Measurements from ENCODE around the gene SCGB2A2.

The SCGB2A2 gene

DNA sequence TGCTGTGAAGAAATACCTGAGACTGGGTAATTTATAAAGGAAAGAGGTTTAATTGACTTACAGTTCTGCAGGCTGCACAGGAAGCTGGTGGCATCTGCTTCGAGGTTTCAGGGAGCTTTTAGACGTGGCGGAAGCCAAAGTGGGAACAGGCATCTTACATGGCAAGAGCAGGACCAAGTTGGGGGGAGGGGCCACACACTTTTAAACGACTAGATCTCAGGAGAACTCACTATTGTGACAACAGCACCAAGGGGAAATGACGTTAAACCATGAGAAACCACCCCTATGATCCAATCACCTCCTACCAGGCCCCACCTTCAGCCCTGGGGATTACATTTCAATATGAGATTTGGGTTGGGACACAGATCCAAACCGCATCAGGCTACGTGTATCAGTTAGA lies 40.0 kb downstream of the SCGB2A2 start:
- no peaks in the 10 kb centered on the region for H3K36me3 ChIP-seq (ENCODE audit: low read depth)
- no peak for TF ChIP-seq CTCF (IDR thresholded peaks at IDR 0.05; ENCODE audit: poor library complexity, severe bottlenecking)
- H3K27ac ChIP-seq (ENCODE audit: poor library complexity, severe bottlenecking): no peak overlapping the region
- H3K4me1 ChIP-seq (ENCODE audit: insufficient read depth, poor library complexity, severe bottlenecking): no peaks in the 10 kb centered on the region
- peaks cover 7% of the 10 kb centered on the region for H3K27me3 ChIP-seq (ENCODE audit: insufficient read depth, poor library complexity, severe bottlenecking)
- no peak overlapping the region for H3K4me3 ChIP-seq (ENCODE audit: severe bottlenecking)
- DNase-seq (ENCODE audit: low spot score) (no peak), ATAC-seq (ENCODE audit: low read depth) (no peak)
- H3K9me3 ChIP-seq (ENCODE audit: severe bottlenecking): peaks cover 4% of the 10 kb centered on the region

GRCh38 chr11:62315431-62315830 lies 45.5 kb downstream of the SCGB2A2 start:
- Histone ChIP-seq H3K4me1 (ENCODE audit: insufficient read depth, poor library complexity, severe bottlenecking) (no peaks in the 10 kb centered on the region), H3K27me3 (ENCODE audit: insufficient read depth, poor library complexity, severe bottlenecking) (peaks cover 7% of the 10 kb centered on the region), H3K27ac (ENCODE audit: poor library complexity, severe bottlenecking) (no peak overlapping the region), H3K4me3 (ENCODE audit: severe bottlenecking) (no peak overlapping the region), H3K36me3 (ENCODE audit: low read depth) (no peaks in the 10 kb centered on the region), H3K9me3 (ENCODE audit: severe bottlenecking) (no peaks in the 10 kb centered on the region)
- ATAC-seq (ENCODE audit: low read depth) (no peak), DNase-seq (ENCODE audit: low spot score) (no peak)
- TF ChIP-seq CTCF (IDR thresholded peaks at IDR 0.05; ENCODE audit: poor library complexity, severe bottlenecking): no peak

DNA sequence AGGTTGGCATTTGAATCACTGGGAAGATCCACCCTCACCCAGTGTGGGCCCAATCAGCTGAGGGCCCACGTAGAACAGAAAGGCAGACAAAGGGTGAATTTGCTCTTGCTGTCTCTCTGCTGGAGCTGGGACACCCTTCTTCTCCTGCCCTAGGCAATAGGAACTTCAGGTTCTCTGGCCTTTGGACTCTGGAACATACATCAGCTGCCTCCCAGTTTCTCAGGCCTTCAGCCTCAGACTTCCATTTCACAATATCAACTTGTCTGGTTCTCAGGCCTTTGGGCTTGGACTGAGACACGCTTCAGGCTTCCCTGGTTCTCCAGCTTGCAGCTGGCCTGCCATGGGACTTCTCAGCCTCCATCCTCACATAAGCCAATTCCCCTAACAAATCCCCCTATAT lies 52.6 kb downstream of the SCGB2A2 start:
- H3K9me3 ChIP-seq (ENCODE audit: severe bottlenecking): no peaks in the 10 kb centered on the region
- no peak for TF ChIP-seq CTCF (IDR thresholded peaks at IDR 0.05; ENCODE audit: poor library complexity, severe bottlenecking)
- DNase-seq (ENCODE audit: low spot score): no peak
- no peaks in the 10 kb centered on the region for H3K4me1 ChIP-seq (ENCODE audit: insufficient read depth, poor library complexity, severe bottlenecking)
- no peak overlapping the region for H3K27ac ChIP-seq (ENCODE audit: poor library complexity, severe bottlenecking)
- no peak overlapping the region for H3K4me3 ChIP-seq (ENCODE audit: severe bottlenecking)
- H3K36me3 ChIP-seq (ENCODE audit: low read depth): no peaks in the 10 kb centered on the region
- H3K27me3 ChIP-seq (ENCODE audit: insufficient read depth, poor library complexity, severe bottlenecking): no peaks in the 10 kb centered on the region
- no peak for ATAC-seq (ENCODE audit: low read depth)

All from RWPE2 (cell line).